LNCaP clone FGC (cell line): ENCODE results near the gene CPAMD8.

Experiments
- DNase-seq: peaks from one replicate; pipeline ENCODE4 v3.0.0-alpha.2; 2011; ENCODE audit warnings: low read depth
- H3K4me3 ChIP-seq: 2 replicates; pipeline ENCODE4 v1.5.1; 2011; ENCODE audit warnings: mild to moderate bottlenecking, low read depth, low read length, control low read depth
- TF ChIP-seq, protein P1 (sequence below): IDR thresholded peaks from 2 replicates; pipeline ENCODE4 v1.5.1; 2012; ENCODE audit warnings: mild to moderate bottlenecking; ENCODE audit not compliant: control insufficient read depth, insufficient read depth; ENCODE audit errors: extremely low read depth

Gene CPAMD8

GRCh38 chr19:16920816-16921529 lies 105.6 kb downstream of the CPAMD8 start:
- H3K4me3 ChIP-seq, result no peak overlapping the region
- DNase-seq, result no peak
- TF ChIP-seq, protein P1, sequence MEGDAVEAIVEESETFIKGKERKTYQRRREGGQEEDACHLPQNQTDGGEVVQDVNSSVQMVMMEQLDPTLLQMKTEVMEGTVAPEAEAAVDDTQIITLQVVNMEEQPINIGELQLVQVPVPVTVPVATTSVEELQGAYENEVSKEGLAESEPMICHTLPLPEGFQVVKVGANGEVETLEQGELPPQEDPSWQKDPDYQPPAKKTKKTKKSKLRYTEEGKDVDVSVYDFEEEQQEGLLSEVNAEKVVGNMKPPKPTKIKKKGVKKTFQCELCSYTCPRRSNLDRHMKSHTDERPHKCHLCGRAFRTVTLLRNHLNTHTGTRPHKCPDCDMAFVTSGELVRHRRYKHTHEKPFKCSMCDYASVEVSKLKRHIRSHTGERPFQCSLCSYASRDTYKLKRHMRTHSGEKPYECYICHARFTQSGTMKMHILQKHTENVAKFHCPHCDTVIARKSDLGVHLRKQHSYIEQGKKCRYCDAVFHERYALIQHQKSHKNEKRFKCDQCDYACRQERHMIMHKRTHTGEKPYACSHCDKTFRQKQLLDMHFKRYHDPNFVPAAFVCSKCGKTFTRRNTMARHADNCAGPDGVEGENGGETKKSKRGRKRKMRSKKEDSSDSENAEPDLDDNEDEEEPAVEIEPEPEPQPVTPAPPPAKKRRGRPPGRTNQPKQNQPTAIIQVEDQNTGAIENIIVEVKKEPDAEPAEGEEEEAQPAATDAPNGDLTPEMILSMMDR, result no peak

DNA sequence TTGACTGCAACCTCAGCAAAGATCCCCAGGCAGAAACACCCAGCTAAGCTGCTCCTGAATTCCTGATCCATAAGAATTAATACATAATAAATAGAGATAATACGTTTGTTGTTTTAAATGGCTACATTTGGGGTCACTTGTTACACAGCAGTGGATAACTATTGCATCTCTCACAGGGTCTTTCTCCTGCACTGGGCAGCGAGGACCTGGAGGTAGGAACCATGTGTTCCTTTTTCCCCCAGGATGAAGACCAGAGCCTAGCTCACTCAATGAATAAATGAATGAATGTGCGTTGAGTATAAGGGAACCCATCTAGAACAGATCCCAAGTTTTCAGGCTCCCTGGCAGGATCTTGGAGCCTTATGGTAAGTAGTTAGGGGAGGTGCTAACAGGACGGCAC lies 107.1 kb downstream of the CPAMD8 start:
- H3K4me3 ChIP-seq, result no peak overlapping the region
- DNase-seq, result no peak
- TF ChIP-seq, protein P1, result no peak

DNA sequence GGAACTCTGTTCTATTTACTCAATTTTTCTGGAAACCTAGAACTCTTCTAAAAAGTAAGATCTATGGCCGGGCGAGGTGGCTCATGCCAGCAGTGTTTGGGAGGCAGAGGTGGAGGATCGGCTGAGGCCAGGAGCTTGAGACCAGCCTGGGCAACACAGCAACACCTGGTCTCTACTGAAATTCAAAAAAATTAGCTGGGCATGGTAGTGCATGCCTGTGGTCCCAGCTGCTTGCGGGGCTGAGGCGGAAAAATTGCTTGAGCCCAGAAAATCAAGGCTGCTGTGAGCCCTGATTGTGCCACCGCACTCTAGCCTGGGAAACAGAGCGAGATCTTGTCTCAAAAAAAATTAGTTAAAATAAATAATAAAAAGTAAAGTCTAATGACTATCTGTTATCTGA lies 109.2 kb downstream of the CPAMD8 start:
- TF ChIP-seq, protein P1, result no peak
- DNase-seq, result no peak
- H3K4me3 ChIP-seq, result no peak overlapping the region

- no peak for DNase-seq
- H3K4me3 ChIP-seq, result no peak overlapping the region
- TF ChIP-seq, protein P1, result no peak
These were observed 110.9 kb downstream of the CPAMD8 start for GRCh38 chr19:16915734-16916133.

DNA sequence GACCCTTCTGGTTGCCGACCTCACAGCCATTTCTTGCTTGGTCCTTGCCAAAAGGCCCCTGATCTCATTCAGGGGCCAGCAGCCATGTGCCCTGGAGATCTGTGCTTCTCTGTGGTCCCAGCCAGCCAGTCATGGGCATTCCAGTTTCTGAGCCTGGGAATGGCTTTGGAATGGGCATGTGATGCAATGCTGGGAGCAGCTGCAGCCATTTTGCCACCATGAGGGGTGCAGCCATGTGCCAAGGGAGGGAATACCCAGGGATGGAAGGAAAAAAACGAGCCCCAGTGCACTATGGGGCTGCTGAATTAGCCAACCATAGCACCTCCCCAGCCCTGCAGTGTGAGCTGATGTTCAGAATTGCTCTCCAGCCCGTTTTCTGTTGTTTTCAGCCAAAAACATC lies 111.5 kb downstream of the CPAMD8 start:
- DNase-seq, result no peak
- no peak overlapping the region for H3K4me3 ChIP-seq
- TF ChIP-seq, protein P1, result no peak

DNA sequence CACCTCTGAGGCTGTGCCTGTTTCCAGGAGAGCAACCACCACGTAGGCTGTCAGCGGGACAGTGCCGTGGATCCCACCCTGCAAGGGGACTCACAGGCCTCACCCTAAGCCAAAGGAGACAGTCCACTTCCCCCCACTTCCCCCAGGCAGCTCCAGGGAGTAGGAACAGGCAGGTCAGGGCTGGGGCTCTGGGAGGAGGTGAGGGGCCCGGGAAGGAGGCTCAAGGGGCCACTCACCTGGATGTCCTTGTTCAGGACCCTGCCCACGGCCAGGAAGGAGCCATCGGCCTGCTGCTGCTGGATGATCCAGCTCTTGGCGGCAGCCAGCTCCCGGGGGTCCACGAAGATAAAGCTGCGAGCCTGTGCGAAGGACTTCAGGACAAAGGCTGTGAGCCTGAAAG lies 112.2 kb downstream of the CPAMD8 start:
- no peak overlapping the region for H3K4me3 ChIP-seq
- TF ChIP-seq, protein P1, result no peak
- no peak for DNase-seq

- TF ChIP-seq, protein P1, result no peak
- no peak for DNase-seq
- no peak overlapping the region for H3K4me3 ChIP-seq
These were observed 113.8 kb downstream of the CPAMD8 start for GRCh38 chr19:16912780-16913179.
